HG02884 (cell line): ENCODE data around the gene ELP4.
"Not testable (repeated sequence)": the region's sequence is repeated elsewhere in the genome, so short reads cannot be mapped to it uniquely, and the experiment has no call there.

ENCODE experiments used
- ATAC-seq: cut with Tn5 transposase; IDR thresholded peaks from one replicate; pipeline ENCODE4 v1.9.1; 2021; ENCODE audit warnings: mild to moderate bottlenecking, moderate library complexity; ENCODE audit not compliant: unreplicated experiment

Gene ELP4

GRCh38 chr11:31692466-31692865 is 182.9 kb downstream of the ELP4 start:
- ATAC-seq = no peak

- ATAC-seq = peak; percentile 97
Observed at GRCh38 chr11:31697049-31697448, 187.5 kb downstream of the ELP4 start.

DNA sequence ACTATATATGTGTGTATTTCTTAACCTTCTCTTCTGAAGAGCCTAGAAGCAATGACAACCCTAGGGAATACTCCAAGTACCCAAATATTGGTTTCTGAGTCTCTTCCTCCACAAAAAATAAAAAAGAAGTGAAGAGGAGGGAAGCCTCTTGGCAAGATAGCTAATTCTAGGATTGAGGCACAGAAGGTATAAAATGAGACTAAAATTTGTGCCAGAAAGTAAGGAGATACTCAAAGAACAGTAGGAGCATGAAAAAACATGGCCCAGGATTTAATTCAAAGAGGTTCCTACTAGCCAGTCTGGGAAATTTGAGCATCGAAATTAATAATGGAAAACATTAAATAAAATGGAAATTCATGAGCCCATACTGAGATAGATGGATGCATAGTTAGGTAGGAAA is 189.5 kb downstream of the ELP4 start:
- ATAC-seq = no peak

DNA sequence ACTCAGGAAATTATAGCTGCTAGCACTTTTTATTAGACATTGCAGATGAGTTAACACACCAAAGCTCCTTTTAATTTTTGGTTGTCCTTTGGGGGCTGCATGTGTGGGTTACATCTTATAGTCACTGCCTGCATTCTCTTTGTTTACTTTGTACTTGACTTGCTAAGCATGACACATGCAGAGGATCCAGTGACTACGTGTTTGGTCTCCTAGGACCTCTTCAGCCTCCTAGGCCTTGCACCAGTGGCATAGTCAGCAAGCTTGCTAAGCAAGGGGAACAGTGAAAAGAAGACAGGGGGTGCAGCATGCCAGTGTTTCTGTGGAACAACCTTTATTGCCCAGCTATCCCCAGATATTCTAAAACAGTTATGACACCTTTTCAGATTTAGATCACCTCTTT is 193.4 kb downstream of the ELP4 start:
- no peak for ATAC-seq

DNA sequence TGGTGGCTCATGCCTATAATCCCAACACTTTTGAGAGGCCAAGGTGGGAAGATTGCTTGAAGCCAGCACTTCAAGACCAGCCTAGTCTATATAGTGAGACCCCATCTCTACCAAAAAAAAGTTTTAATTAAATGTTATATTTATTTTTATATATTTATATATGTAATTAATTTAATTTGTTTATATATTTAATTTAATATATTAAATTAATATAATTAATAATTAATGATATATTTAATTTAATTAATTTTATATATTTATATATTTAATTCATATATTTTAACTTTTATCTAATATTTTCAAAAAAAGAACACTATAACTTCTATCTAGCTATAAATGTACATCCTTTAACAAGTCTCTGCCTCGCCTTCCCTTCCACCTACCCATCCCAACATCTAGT is 196.8 kb downstream of the ELP4 start:
- no peak for ATAC-seq

- no peak for ATAC-seq
Observed at GRCh38 chr11:31711137-31711536, 201.6 kb downstream of the ELP4 start.

GRCh38 chr11:31712851-31713250 is 203.3 kb downstream of the ELP4 start:
- no peak for ATAC-seq

DNA sequence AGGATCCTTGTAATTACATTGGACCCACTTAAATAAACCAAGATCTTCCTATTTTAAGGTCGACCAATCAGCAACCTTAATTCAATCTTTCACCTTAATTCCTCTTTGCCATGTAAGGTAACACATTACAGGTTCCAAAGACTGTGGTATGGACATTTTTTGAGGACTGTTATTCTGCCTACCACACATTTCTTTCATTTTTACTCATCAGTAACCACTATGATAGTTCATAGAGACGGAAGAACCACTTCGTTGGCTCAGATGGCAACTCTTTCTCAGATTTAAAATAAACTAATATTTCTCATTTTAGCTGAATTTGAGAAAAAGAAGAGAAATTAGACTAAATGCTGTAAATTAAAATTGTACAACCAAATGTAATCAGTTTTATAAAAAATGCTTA is 205.3 kb downstream of the ELP4 start:
- ATAC-seq = peak; percentile 86

GRCh38 chr11:31720225-31720624 is 210.7 kb downstream of the ELP4 start:
- ATAC-seq = no peak

DNA sequence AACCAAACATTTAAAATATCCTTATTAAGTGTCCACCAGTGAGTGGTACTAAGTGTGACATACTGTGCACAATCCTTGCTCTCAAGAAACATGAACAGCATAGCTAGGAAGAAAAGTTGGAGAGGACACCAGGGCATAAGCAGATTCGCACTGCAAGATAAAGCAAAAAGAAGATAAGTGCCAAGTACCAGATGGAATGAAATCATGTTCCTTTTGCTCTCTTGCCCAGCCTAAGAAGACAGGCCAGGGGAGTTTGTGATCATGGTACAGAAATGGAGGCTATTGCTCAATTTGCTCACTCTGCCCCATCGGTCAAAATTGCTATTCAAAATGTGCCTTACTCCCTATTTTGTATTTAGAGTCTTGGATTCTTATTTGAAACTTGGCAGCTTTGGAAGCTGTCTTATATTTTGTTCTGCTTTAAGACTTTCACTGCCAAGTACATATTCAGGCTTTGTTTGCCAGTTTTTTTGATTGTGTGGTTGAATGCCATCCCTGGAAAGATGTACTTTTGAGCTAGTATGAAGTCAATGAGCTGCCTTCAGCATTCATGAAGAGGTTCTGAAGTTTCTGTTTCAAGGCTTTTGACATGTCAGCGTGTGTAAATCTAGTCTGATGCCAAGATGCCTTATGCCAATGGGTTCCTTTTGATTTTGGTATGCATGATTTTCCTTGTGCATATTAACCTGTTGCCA is 211.3 kb downstream of the ELP4 start:
- ATAC-seq = no peak

DNA sequence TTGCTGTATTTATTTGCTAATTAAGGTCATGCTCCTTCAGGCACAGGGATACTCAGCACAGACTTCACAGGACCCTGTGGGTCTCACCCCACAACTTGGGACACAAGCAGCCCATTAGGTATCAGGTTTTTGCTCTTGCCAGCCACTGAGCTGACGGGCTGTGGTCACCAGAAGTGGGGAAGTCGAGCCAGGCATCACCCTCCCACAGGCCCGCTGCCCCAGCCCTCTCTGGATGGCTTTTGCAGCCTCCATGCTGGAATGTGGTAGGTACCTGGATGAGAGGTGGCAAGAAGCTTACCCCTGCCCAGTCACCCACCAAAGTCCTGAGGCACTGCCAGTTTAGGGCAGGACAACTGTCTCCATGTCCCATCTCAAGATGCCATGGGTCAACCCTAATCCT is 213.2 kb downstream of the ELP4 start:
- ATAC-seq = no peak

DNA sequence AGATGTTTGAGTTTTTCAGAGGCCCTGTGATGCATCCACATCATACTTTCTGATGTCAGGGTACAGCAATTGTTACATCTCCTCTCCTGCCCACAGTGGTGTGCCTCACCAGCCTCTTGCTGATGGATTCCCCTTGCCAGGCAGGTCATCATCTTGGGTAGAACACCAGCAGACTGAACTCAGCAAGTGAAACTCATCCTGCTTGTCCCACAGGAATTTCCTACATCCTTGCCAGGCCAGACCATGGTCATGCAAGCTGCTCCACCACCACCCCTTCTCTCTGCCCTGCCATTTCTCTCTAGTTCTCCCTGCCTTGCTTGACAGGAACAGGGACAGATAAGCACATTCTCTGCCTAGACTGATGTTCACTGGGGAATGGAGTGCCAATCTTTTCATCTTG is 215.6 kb downstream of the ELP4 start:
- ATAC-seq = no peak

GRCh38 chr11:31728432-31728831 is 218.9 kb downstream of the ELP4 start:
- ATAC-seq = no peak

- no peak for ATAC-seq
Observed at GRCh38 chr11:31740131-31740530, 230.6 kb downstream of the ELP4 start.

- ATAC-seq = not testable (repeated sequence)
Observed at GRCh38 chr11:31740731-31741368, 231.3 kb downstream of the ELP4 start.

- ATAC-seq = no peak
Observed at GRCh38 chr11:31747581-31747980, 238.0 kb downstream of the ELP4 start.

DNA sequence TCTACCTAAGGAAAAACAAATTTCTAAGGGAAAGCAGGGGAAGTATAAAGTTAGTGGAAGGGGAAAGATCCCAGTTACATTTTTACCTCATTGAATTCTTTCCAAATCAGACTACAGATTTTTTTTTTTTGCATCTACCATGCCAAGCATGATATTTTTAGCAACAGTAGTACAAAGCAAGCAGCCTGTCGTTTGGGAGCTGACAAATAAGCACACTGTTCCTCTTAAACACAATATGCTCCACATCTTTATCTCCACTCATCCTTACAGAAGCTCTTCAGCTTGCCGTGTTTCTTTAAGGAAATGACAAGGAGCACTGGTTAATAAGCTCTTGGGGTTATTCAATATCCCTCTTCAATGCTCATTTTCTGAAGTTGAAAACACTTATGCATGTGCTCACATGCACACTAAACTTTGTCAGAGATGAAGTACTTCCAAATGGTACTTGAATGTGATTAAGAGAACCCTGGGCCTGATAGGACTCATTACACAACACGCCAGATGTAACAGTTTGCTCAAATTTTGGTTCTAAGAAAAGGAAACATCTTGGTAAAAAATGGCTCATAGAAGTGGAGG is 247.8 kb downstream of the ELP4 start:
- no peak for ATAC-seq

DNA sequence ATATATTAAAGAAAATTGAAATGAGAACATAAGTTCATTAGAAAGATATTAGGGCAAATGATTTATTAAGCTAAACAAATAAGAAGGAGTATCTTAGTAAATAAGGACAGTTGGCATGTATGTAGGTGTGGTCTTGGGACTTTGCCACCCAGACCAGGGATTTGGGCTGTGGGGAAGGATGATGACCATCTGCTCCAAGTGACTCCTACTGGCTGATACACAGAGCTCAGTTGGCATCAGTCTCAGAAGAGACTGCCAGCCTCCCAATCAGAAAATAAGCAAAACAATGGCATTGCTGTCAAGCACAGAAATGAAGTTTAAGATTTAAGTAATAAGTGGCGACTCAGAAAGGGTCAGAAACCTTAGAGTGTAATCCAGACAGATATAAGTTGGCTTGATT is 252.1 kb downstream of the ELP4 start:
- ATAC-seq = no peak

- ATAC-seq = no peak
Observed at GRCh38 chr11:31763296-31763695, 253.7 kb downstream of the ELP4 start.

- no peak for ATAC-seq
Observed at GRCh38 chr11:31764261-31764660, 254.7 kb downstream of the ELP4 start.

DNA sequence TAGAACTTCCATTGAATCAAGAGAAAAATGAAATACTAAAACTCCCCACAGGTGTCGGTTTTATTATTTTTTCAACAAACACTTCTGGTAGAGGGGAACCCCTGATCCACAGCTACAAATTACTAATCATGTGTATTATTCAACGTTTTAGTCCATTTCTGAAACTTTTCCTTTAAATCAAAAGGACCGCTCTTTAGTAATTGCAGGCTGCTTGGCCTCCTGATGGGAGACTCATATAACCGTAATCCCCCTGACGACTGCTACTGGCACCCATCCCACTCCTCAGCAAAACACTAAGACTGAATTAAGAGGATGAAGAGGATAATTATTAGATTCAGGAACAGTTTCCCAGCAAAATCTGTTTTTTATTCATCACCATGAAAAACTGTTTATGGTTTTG is 255.2 kb downstream of the ELP4 start:
- ATAC-seq = no peak

GRCh38 chr11:31767066-31767465 is 257.5 kb downstream of the ELP4 start:
- ATAC-seq = no peak
